ENCODE measurements around the gene TSPAN32. TPM values are rescaled to one million over a fixed set of nuclear protein-coding genes. Genes with fewer than 3 reads are reported as not detected.
A peak's percentile ranks its signal among the peaks of the same experiment; 100 is the strongest.

The TSPAN32 gene
- total RNA-seq, 1 donor from 2014 or later = 12.2 TPM

GRCh38 chr11:2294926-2295290 lies 6.9 kb upstream of the TSPAN32 start:
- Histone ChIP-seq H3K4me3 (no peak overlapping the region), H3K27me3 (no peaks in the 10 kb centered on the region), H3K27ac (no peak overlapping the region), H3K9me3 (no peaks in the 10 kb centered on the region), H3K36me3 (no peaks in the 10 kb centered on the region), H3K4me1 (no peaks in the 10 kb centered on the region)
- no peak for ATAC-seq
- intact Hi-C loops (cut with DNase I) = no loop called here
- no peak for TF ChIP-seq CTCF (IDR thresholded peaks at IDR 0.05)
- DNase-seq = peak; percentile 37

- H3K9me3 ChIP-seq = no peaks in the 10 kb centered on the region
- H3K27me3 ChIP-seq = no peaks in the 10 kb centered on the region
- ATAC-seq (no peak), DNase-seq (peak; percentile 57)
- no peaks in the 10 kb centered on the region for H3K4me1 ChIP-seq
- no peak overlapping the region for H3K27ac ChIP-seq
- intact Hi-C loops (cut with DNase I) = no loop called here
- no peak overlapping the region for H3K4me3 ChIP-seq
- TF ChIP-seq CTCF (IDR thresholded peaks at IDR 0.05) = no peak
- no peaks in the 10 kb centered on the region for H3K36me3 ChIP-seq
Measured at GRCh38 chr11:2295971-2296912, 5.6 kb upstream of the TSPAN32 start.

DNA sequence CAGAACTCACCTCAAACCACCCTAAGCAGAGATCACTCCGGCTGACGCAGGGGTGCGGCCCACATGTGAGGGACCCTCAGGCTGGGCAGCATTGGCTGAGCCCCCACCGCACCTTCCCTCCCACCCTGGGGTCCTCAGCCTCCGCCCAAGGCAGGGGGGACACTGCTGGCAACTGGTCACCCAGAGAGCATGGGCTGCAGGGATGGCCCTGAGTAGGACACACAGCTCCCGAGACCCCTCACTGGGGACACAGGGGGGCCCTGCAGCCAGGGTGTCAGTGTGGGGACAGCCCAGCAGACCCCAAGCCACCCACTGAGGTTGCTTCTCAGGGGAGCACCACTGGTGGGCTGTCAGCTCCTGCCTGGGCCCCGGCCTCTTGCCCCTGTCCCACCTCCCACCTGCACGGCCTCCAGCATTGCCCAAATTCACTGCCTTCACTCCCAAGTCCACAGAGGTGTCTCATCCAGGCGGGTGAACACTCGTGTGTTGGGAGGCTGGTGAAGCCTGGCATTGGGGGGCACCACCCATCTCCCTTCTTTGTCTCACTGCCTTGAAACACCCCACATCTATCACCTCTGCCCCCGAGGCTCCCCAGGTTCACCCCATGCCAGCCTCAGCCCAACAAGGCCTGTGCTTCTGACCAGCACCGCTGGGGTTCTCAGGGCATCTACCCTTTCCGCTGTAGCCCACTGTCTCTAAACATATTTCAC lies 4.7 kb upstream of the TSPAN32 start:
- TF ChIP-seq CTCF (IDR thresholded peaks at IDR 0.05) = no peak
- intact Hi-C loops (cut with DNase I) = no loop called here
- DNase-seq = peak; percentile 55
- Histone ChIP-seq H3K36me3 (no peaks in the 10 kb centered on the region), H3K27ac (no peak overlapping the region), H3K27me3 (no peaks in the 10 kb centered on the region), H3K9me3 (no peaks in the 10 kb centered on the region), H3K4me1 (no peaks in the 10 kb centered on the region), H3K4me3 (no peak overlapping the region)
- no peak for ATAC-seq

- no peak overlapping the region for H3K27ac ChIP-seq
- no peaks in the 10 kb centered on the region for H3K27me3 ChIP-seq
- H3K4me3 ChIP-seq = no peak overlapping the region
- no peak for TF ChIP-seq CTCF (IDR thresholded peaks at IDR 0.05)
- ATAC-seq (no peak), DNase-seq (no peak)
- no peaks in the 10 kb centered on the region for H3K9me3 ChIP-seq
- intact Hi-C loops (cut with DNase I) = no loop called here
- H3K36me3 ChIP-seq = no peaks in the 10 kb centered on the region
- no peaks in the 10 kb centered on the region for H3K4me1 ChIP-seq
Measured at GRCh38 chr11:2297623-2298030, 4.2 kb upstream of the TSPAN32 start.

DNA sequence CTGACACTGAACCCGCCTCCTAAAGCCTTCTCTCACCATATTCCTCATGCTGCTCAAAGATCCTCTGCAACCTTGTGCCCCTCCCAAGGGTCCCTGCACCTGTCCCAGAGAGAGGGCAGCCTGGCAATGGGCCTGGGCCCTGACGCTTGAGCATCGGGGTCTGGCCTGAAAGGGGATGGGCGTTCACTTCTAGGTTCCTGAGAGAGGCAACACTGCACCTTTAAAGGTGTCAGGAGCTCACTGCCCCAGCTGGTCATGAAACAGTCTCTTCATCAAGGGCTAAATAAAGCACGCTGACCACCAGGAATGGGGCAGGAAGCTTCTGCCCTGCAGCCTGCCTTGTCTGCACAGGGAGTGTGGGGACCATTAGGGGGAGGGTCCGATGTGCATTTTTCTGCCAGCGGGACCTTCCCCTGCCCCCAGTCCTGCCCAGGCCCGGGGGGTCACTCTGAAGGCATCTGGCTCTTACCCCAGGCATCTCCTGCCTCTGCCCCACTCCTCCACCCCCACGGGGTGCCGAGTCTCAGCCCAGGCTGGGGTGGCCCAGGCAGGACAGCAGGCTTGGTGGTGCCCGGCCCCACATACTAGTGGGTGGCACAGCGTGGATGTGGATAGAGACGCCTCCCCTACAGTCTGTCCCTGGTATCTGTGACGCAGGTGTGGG lies 3.5 kb upstream of the TSPAN32 start:
- ATAC-seq = no peak
- no peaks in the 10 kb centered on the region for H3K36me3 ChIP-seq
- intact Hi-C loops (cut with DNase I) = no loop called here
- H3K9me3 ChIP-seq = no peaks in the 10 kb centered on the region
- TF ChIP-seq CTCF (IDR thresholded peaks at IDR 0.05) = no peak
- no peak overlapping the region for H3K4me3 ChIP-seq
- H3K27ac ChIP-seq = no peak overlapping the region
- H3K4me1 ChIP-seq = no peaks in the 10 kb centered on the region
- peak; percentile 55 for DNase-seq
- H3K27me3 ChIP-seq = no peaks in the 10 kb centered on the region
